Measurements from ENCODE around the gene TTLL11.
"Not testable (repeated sequence)": the region's sequence is repeated elsewhere in the genome, so short reads cannot be mapped to it uniquely, and the experiment has no call there.

The TTLL11 gene

DNA sequence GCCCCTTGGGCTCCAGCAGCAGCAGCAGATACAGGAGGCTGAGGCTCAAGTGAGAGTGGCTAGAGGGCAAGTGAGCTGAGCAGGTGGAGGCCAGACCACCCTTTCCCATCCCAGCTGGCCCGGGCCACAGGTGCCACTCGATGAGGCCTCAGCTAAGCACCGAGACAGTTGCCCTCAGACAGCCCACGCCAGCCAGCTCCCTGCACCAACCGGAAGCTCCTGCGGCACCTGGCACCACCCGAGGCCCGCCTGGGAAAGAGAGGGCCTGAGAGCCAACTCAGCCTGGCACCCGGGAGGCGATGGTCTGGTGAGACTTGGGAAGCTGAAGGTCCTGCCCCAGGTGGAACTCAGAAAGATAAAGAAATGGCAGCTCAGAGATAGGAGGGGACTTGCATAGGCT is 28.3 kb upstream of the TTLL11 start:
- no peak for DNase-seq (ENCODE audit: low read depth)
- H3K4me3 ChIP-seq (ENCODE audit: control insufficient read depth, low read depth, low read length): no peak overlapping the region
- TF ChIP-seq, protein P1, sequence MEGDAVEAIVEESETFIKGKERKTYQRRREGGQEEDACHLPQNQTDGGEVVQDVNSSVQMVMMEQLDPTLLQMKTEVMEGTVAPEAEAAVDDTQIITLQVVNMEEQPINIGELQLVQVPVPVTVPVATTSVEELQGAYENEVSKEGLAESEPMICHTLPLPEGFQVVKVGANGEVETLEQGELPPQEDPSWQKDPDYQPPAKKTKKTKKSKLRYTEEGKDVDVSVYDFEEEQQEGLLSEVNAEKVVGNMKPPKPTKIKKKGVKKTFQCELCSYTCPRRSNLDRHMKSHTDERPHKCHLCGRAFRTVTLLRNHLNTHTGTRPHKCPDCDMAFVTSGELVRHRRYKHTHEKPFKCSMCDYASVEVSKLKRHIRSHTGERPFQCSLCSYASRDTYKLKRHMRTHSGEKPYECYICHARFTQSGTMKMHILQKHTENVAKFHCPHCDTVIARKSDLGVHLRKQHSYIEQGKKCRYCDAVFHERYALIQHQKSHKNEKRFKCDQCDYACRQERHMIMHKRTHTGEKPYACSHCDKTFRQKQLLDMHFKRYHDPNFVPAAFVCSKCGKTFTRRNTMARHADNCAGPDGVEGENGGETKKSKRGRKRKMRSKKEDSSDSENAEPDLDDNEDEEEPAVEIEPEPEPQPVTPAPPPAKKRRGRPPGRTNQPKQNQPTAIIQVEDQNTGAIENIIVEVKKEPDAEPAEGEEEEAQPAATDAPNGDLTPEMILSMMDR (conservative IDR thresholded peaks at IDR 0.05; ENCODE audit: control insufficient read depth, insufficient read depth, low read depth, low read length): no peak

DNA sequence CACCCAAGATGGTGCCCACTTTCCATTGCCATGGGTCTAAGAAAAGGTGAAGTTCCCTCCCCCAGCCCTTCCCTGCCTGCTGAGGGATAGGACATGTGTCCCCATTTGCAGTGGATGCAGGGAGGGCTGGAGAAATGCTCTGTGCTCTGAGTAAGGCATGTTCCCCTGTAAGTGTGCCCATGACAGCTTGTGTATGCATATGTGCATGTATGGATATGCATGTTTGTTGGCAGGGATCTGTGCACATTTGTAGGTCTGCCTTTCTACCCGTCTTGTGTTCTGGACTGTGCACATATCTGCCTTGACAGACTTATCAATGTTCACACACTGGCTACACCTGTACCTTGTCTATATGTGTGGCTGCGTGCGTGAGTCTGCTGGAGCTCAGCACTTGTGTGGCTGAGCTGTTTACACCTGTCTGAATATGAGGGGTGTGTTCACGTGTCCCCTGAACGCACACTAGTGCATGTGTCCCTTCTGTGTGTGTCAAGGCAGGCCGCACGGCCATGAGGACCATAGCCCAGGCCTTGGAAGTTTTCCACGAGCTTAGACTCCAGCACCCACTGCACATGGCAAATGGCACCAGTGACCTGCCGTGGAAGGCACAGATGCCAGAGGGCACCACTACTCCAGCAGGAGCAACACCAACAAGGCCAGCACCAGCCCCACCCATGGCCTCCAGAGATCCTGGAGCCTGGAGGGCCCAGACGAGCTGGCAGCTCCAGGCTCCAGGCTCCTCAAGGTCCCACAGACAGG is 27.4 kb upstream of the TTLL11 start:
- no peak overlapping the region for H3K4me3 ChIP-seq (ENCODE audit: control insufficient read depth, low read depth, low read length)
- TF ChIP-seq, protein P1 (conservative IDR thresholded peaks at IDR 0.05; ENCODE audit: control insufficient read depth, insufficient read depth, low read depth, low read length): no peak
- no peak for DNase-seq (ENCODE audit: low read depth)

- TF ChIP-seq, protein P1 (conservative IDR thresholded peaks at IDR 0.05; ENCODE audit: control insufficient read depth, insufficient read depth, low read depth, low read length): no peak
- DNase-seq (ENCODE audit: low read depth): no peak
- H3K4me3 ChIP-seq (ENCODE audit: control insufficient read depth, low read depth, low read length): no peak overlapping the region
Observed at GRCh38 chr9:122119721-122120120, 26.6 kb upstream of the TTLL11 start.

DNA sequence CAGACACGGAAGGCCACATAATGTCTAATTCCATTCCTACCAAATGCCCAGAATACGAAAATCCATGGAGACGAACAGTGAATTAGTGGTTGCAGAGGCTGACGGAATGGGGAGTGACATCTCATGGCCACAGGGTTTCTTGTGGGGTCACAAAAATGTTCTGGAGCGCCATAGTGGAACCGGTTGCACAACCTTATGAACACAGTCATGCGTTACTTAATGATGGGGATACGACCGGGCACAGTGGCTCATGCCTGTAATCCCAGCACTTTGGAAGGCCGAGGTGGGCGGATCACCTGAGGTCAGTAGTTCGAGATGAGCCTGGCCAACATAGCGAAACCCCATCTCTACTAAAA is 26.0 kb upstream of the TTLL11 start:
- TF ChIP-seq, protein P1 (conservative IDR thresholded peaks at IDR 0.05; ENCODE audit: control insufficient read depth, insufficient read depth, low read depth, low read length): no peak
- DNase-seq (ENCODE audit: low read depth): no peak
- no peak overlapping the region for H3K4me3 ChIP-seq (ENCODE audit: control insufficient read depth, low read depth, low read length)

DNA sequence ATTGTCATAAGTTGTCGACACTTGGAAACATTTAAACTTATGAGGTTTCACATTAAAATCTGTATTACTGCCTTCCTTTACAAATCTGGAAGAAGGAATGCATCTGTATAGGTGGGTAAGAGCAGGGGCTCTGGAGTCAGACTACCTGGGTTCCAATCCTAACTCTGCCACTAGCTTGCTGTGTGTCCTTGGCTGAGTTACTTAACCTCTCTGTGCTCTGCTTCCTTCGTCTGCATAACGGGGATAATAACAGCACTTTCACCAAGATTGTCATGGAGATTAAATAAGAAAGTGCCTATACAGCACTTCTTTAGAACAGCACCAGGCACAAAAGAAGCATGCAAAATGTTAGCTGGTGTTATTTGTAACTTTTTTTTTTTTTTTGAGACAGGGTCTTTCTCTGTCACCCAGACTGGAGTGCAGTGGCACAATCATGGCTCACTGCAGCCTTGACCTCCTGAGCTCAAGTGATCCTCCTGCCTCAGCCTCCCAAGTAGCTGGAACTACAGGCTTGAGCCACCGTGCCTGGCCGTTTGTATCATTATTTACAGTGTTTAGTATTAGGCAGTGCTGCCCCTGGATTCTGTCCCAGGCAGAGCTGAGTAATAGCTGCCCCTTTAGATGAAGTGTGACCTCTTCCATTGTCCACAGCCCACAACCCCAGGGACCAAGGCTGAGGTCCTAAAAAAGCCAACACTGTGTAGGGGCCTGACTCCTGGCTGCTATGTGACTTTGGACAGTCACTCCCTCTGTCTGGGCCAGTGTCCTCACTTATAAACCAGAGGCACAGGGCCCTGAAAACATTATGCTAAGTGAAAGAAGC is 25.4 kb upstream of the TTLL11 start:
- TF ChIP-seq, protein P1 (conservative IDR thresholded peaks at IDR 0.05; ENCODE audit: control insufficient read depth, insufficient read depth, low read depth, low read length): no peak
- no peak for DNase-seq (ENCODE audit: low read depth)
- H3K4me3 ChIP-seq (ENCODE audit: control insufficient read depth, low read depth, low read length): no peak overlapping the region

DNA sequence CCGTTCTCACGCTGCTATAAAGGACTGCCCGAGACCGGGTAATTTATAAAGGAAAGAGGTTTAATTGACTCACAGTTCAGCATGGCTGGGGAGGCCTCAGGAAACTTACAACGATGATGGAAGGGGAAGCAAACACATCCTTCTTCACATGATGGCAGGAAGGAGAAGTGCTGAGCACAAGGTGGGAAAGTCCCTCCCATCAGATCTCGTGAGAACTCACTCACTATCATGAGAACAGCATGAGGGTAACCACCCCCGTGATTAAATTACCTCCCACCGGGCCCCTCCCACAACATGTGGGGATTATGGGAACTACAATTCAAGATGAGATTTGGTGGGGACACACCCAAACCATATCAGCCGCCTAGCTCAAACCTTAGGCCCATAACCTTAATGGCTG is 24.1 kb upstream of the TTLL11 start:
- DNase-seq (ENCODE audit: low read depth); H3K4me3 ChIP-seq (ENCODE audit: control insufficient read depth, low read depth, low read length): not testable (repeated sequence)

DNA sequence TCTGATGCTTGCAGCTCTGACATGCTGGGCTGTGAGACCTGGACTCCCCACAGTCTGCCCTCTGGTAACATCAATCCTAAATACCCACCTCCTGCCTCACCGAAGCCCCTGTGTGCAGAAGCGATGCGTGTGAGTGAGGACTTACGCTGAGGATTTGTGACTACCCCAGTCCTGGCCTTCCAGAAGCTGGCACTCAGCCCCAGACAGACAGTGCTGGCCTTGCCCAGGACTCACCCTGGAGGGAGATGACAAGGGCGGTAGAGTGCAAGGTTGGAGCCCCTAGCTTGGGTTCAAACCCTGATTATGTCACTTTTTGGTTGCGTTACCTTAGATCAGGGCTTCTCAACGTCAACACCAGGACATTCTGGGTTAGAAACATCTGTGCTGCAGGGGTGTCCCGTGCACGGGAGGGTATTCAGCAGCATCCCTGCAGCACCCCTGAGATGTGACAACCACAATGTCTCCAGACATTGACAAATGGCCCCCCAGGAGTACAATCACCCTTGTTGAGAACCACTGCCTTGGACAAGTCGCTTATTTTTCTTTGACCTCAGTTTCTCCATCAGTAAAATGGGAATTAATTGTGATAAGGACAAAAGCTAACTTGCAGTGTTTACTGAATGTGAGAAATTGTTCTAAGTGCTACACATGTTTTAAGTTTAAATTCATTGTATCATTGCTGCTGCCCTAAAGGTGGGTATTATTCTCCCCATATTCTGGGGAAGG is 23.5 kb upstream of the TTLL11 start:
- no peak overlapping the region for H3K4me3 ChIP-seq (ENCODE audit: control insufficient read depth, low read depth, low read length)
- TF ChIP-seq, protein P1 (conservative IDR thresholded peaks at IDR 0.05; ENCODE audit: control insufficient read depth, insufficient read depth, low read depth, low read length): no peak
- DNase-seq (ENCODE audit: low read depth): no peak

All from fibroblast of mammary gland (primary cell).